ENCODE measurements around the gene COG5. TPM values are rescaled to one million over a fixed set of nuclear protein-coding genes. Genes with fewer than 3 reads are reported as not detected.

COG5 gene
- polyA plus RNA-seq, 1 of the 3 experiments (the other 2 are of a cell fraction), result 21.2 TPM

GRCh38 chr7:107432261-107432660 lies 131.5 kb downstream of the COG5 start:
- CTCF ChIA-PET, result no interaction called here
- H3K36me3 ChIP-seq (replicated peaks in 1 of 2; ENCODE audit: control insufficient read depth in 1 of 2, insufficient read depth in 2 of 2, low read length in 1 of 2), result peaks cover 0 to 14% of the 10 kb centered on the region in 2 experiments
- no peaks in the 10 kb centered on the region for H3K9me3 ChIP-seq
- TF ChIP-seq, protein P1, sequence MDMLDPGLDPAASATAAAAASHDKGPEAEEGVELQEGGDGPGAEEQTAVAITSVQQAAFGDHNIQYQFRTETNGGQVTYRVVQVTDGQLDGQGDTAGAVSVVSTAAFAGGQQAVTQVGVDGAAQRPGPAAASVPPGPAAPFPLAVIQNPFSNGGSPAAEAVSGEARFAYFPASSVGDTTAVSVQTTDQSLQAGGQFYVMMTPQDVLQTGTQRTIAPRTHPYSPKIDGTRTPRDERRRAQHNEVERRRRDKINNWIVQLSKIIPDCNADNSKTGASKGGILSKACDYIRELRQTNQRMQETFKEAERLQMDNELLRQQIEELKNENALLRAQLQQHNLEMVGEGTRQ (IDR thresholded peaks at IDR 0.05; ENCODE audit: borderline replicate concordance, low read depth, low read length), result no peak
- TF ChIP-seq RCOR1 (IDR thresholded peaks at IDR 0.05; ENCODE audit: low read length), result no peak
- no peak for TF ChIP-seq TEAD4 (IDR thresholded peaks at IDR 0.05; ENCODE audit: borderline replicate concordance, insufficient read depth)
- TF ChIP-seq RXRA (IDR thresholded peaks at IDR 0.05; ENCODE audit: borderline replicate concordance, low read depth), result no peak
- TF ChIP-seq YY1 (IDR thresholded peaks at IDR 0.05; ENCODE audit: low read depth), result no peak
- TF ChIP-seq, protein P2, sequence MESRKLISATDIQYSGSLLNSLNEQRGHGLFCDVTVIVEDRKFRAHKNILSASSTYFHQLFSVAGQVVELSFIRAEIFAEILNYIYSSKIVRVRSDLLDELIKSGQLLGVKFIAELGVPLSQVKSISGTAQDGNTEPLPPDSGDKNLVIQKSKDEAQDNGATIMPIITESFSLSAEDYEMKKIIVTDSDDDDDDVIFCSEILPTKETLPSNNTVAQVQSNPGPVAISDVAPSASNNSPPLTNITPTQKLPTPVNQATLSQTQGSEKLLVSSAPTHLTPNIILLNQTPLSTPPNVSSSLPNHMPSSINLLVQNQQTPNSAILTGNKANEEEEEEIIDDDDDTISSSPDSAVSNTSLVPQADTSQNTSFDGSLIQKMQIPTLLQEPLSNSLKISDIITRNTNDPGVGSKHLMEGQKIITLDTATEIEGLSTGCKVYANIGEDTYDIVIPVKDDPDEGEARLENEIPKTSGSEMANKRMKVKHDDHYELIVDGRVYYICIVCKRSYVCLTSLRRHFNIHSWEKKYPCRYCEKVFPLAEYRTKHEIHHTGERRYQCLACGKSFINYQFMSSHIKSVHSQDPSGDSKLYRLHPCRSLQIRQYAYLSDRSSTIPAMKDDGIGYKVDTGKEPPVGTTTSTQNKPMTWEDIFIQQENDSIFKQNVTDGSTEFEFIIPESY (IDR thresholded peaks at IDR 0.05; ENCODE audit: borderline replicate concordance, low read depth), result no peak
- TF ChIP-seq EZH2phosphoT487 (IDR thresholded peaks at IDR 0.05; ENCODE audit: borderline replicate concordance, low read depth), result no peak
- no peak for TF ChIP-seq TCF12 (IDR thresholded peaks at IDR 0.05)
- no peak for TF ChIP-seq NFIC (IDR thresholded peaks at IDR 0.05; ENCODE audit: borderline replicate concordance)
- TF ChIP-seq FOXJ3 (CRISPR knock-in tag; IDR thresholded peaks at IDR 0.05), result no peak
- no peaks in the 10 kb centered on the region for H3K4me1 ChIP-seq (ENCODE audit: control insufficient read depth in 1 of 2, insufficient read depth in 2 of 2, low read depth in 1 of 2, low read length in 1 of 2)
- no peak overlapping the region for H3K9ac ChIP-seq
- 82% methylated on average over 1 of the region's 1 CpG for whole genome bisulfite sequencing (ENCODE audit: low lambda C conversion rate)
- POLR2A ChIA-PET, result no interaction called here
- no peaks in the 10 kb centered on the region for H4K20me1 ChIP-seq (ENCODE audit: insufficient read depth)
- H3F3A ChIP-seq (replicated peaks; ENCODE audit: insufficient read depth), result peaks cover 3% of the 10 kb centered on the region
- H3K27ac ChIP-seq (ENCODE audit: low read depth in 2 of 2, low read length in 1 of 2), result no peak overlapping the region
- H3K27me3 ChIP-seq (ENCODE audit: insufficient read depth), result no peaks in the 10 kb centered on the region
- H3K79me2 ChIP-seq (ENCODE audit: insufficient read depth), result 0 out of 2 replicates have a peak, but pooled peaks cover 7% of the 10 kb centered on the region
- H3K9me2 ChIP-seq, result no peaks in the 10 kb centered on the region
- no peak for DNase-seq
- H3K4me2 ChIP-seq, result no peak overlapping the region
- no peak overlapping the region for H2AFZ ChIP-seq (ENCODE audit: low read depth)
- no peak overlapping the region for H3K4me3 ChIP-seq (ENCODE audit: low read depth in 2 of 2, low read length in 1 of 2)

- Histone ChIP-seq H4K20me1 (ENCODE audit: insufficient read depth) (no peaks in the 10 kb centered on the region), H3K4me2 (no peak overlapping the region), H3K79me2 (ENCODE audit: insufficient read depth) (0 out of 2 replicates have a peak, but pooled peaks cover 7% of the 10 kb centered on the region), H3K9me3 (no peaks in the 10 kb centered on the region), H3K9me2 (no peaks in the 10 kb centered on the region), H3K36me3 (replicated peaks in 1 of 2; ENCODE audit: control insufficient read depth in 1 of 2, insufficient read depth in 2 of 2, low read length in 1 of 2) (peaks cover 0 to 14% of the 10 kb centered on the region in 2 experiments), H2AFZ (ENCODE audit: low read depth) (no peak overlapping the region), H3K9ac (no peak overlapping the region), H3K4me1 (ENCODE audit: control insufficient read depth in 1 of 2, insufficient read depth in 2 of 2, low read depth in 1 of 2, low read length in 1 of 2) (no peaks in the 10 kb centered on the region), H3F3A (replicated peaks; ENCODE audit: insufficient read depth) (no peaks in the 10 kb centered on the region), H3K27ac (ENCODE audit: low read depth in 2 of 2, low read length in 1 of 2) (no peak overlapping the region), H3K27me3 (ENCODE audit: insufficient read depth) (no peaks in the 10 kb centered on the region), H3K4me3 (ENCODE audit: low read depth in 2 of 2, low read length in 1 of 2) (no peak overlapping the region)
- DNase-seq, result no peak
- ChIA-PET CTCF (no interaction called here), POLR2A (no interaction called here)
- TF ChIP-seq ELF1 (IDR thresholded peaks at IDR 0.05), result no peak
Measured at GRCh38 chr7:107430057-107430456, 133.7 kb downstream of the COG5 start.

Measured in SK-N-SH (cell line).